Gastrocnemius medialis (tissue), 4 donors: Measurements from ENCODE around the gene HUS1B. TPM values are rescaled to one million over a fixed set of nuclear protein-coding genes. Genes with fewer than 3 reads are reported as not detected.

ENCODE experiments used
- ATAC-seq, 2 donors: fragments of 150-250 bp; one replicate each; pipeline ENCODE4 v1.9.1; 2016
- DNase-seq, 2 donors: peaks; one replicate each; pipeline ENCODE4 v3.0.0-alpha.2; 2019
- H3K27ac ChIP-seq, 4 donors: fragments of 200-600 bp; sonication (generic); 1 replicate in 1 of 4; 2 replicates in 3 of 4; pipeline ENCODE4 v1.5.1; 2016 to 2018; ENCODE audit warnings: mild to moderate bottlenecking in 2 of 4, moderate library complexity in 1 of 4
- H3K27me3 ChIP-seq, 3 donors: fragments of 200-600 bp; sonication (generic) in 2 of 3; 1 replicate in 1 of 3; 2 replicates in 2 of 3; pipeline versions ENCODE4 v1.5.1 to v1.6.0; 2016 to 2019; ENCODE audit warnings: mild to moderate bottlenecking in 1 of 3, moderate library complexity in 1 of 3
- H3K36me3 ChIP-seq, 2 donors: fragments of 200-600 bp; sonication (generic) in 1 of 2; one replicate each; pipeline ENCODE4 v1.5.1; 2017 to 2018
- H3K4me1 ChIP-seq, 2 donors: fragments of 200-600 bp; sonication (generic) in 1 of 2; one replicate each; pipeline ENCODE4 v1.5.1; 2016 to 2017; ENCODE audit warnings: mild to moderate bottlenecking in 2 of 2
- H3K4me3 ChIP-seq, 4 donors: fragments of 200-600 bp; sonication (generic) in 3 of 4; 1 replicate in 1 of 4; 2 replicates in 3 of 4; pipeline ENCODE4 v1.5.1; 2016 to 2019; ENCODE audit warnings: mild to moderate bottlenecking in 2 of 4
- H3K9me3 ChIP-seq, 3 donors: fragments of 200-600 bp; sonication (generic) in 2 of 3; 1 replicate in 1 of 3; 2 replicates in 2 of 3; pipeline ENCODE4 v1.5.1; 2016 to 2019
- CTCF ChIP-seq, 5 experiments: fragments of 450-650 bp in 3 of 5; fragments of 200-600 bp in 2 of 5; sonication (generic) in 2 of 5; IDR thresholded peaks in 4 of 5; conservative IDR thresholded peaks in 1 of 5; 1 replicate in 4 of 5; 2 replicates in 1 of 5; pipeline ENCODE4 v1.5.1; 2016 to 2019; ENCODE audit warnings: antibody characterized with exemption in 5 of 5, mild to moderate bottlenecking in 3 of 5, moderate library complexity in 3 of 5
- POLR2A ChIP-seq, 2 donors: fragments of 450-650 bp; IDR thresholded peaks; one replicate each; pipeline ENCODE4 v1.6.1; 2017; ENCODE audit warnings: antibody characterized with exemption in 2 of 2, mild to moderate bottlenecking in 2 of 2, moderate library complexity in 2 of 2
- in situ Hi-C, 4 donors: fragments of 200-750 bp; cut with MboI; loops; one replicate each; pipeline versions ENCODE4 v1.15.0 to v1.8.0; 2017; ENCODE audit warnings: low sequenced_read_pairs in 4 of 4
- intact Hi-C: fragments of 100-400 bp; cut with DNase I; formaldehyde crosslinking; loops from one replicate; pipeline ENCODE4 v1.15.1; 2023; ENCODE audit warnings: low total_unique reads
- total RNA-seq, 4 donors: library from RNA; depleted of rRNA; stranded (reverse); fragments of >200 nt; gene quantifications; one replicate each; pipeline versions ENCODE4 v1.1.0 to v1.2.3, GENCODE V29; 2016

Gene HUS1B
- total RNA-seq, 4 donors from 2014 or later, result 0.97 TPM; not detected in 3

DNA sequence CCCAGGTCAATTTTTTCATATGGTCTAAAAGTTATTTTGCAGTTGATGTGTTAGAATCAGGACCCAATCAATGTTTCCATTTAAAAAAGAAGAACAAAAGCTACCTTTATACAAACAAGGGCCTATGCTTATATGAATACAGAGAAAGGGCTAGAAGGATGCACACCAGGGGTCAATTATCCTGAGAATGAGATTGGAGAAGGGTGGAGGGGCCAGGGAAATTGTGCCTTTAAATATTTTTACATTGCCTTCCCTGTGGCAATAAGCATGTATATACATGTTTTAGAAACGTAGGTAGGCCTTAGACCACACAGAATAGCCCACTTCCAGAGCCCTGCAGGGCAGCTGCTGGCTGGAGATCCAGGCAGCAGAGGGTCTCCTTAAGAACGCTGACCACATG lies 23.4 kb upstream of the HUS1B start:
- TF ChIP-seq CTCF (IDR thresholded peaks at IDR 0.05 in 4 of 5, conservative IDR thresholded peaks at IDR 0.05 in 1 of 5), result no peak
- TF ChIP-seq POLR2A (IDR thresholded peaks at IDR 0.05), result no peak
- H3K36me3 ChIP-seq, result no peaks in the 10 kb centered on the region
- no peak overlapping the region for H3K4me3 ChIP-seq
- ATAC-seq (no peak), DNase-seq (no peak)
- in situ Hi-C loops, result no loop called here
- no peaks in the 10 kb centered on the region for H3K9me3 ChIP-seq
- intact Hi-C loops, result no loop called here
- peaks cover 32 to 41% of the 10 kb centered on the region in 2 donors for H3K4me1 ChIP-seq
- no peaks in the 10 kb centered on the region for H3K27me3 ChIP-seq
- H3K27ac ChIP-seq, result no peak overlapping the region

- no peak for ATAC-seq
- in situ Hi-C loops, result no loop called here
- Histone ChIP-seq H3K27me3 (no peaks in the 10 kb centered on the region), H3K36me3 (no peaks in the 10 kb centered on the region), H3K27ac (no peak overlapping the region), H3K4me3 (no peak overlapping the region), H3K9me3 (no peaks in the 10 kb centered on the region), H3K4me1 (peaks cover 29 to 37% of the 10 kb centered on the region in 2 donors)
- DNase-seq, result no peak
- no peak for TF ChIP-seq CTCF (IDR thresholded peaks at IDR 0.05 in 4 of 5, conservative IDR thresholded peaks at IDR 0.05 in 1 of 5)
- no peak for TF ChIP-seq POLR2A (IDR thresholded peaks at IDR 0.05)
- intact Hi-C loops, result no loop called here
These were observed 22.4 kb upstream of the HUS1B start for GRCh38 chr6:679282-679681.

DNA sequence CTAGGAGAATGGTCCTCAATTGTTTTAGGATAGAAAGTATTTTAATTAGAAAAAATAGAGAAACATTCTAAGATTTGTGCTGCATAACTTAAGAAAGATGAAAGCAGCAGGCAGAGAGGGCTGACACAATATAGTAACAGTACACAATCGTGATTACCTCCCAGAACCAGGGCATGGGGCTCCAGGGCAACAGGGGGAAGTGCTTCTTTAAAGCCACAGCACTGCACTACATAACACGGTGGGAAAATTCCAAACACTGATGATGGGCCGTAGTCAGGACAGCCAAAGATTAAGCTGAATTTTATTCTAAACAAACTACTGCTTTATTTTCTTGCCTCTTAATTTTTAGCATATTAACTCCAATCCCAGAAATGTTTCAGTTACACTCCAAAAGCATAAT lies 21.6 kb upstream of the HUS1B start:
- in situ Hi-C loops (no loop called here), intact Hi-C loops (no loop called here)
- no peak for DNase-seq
- Histone ChIP-seq H3K27me3 (no peaks in the 10 kb centered on the region), H3K4me3 (no peak overlapping the region), H3K27ac (no peak overlapping the region), H3K9me3 (no peaks in the 10 kb centered on the region), H3K4me1 (peaks cover 22 to 30% of the 10 kb centered on the region in 2 donors), H3K36me3 (no peaks in the 10 kb centered on the region)
- ATAC-seq, result no peak
- no peak for TF ChIP-seq POLR2A (IDR thresholded peaks at IDR 0.05)
- TF ChIP-seq CTCF (IDR thresholded peaks at IDR 0.05 in 4 of 5, conservative IDR thresholded peaks at IDR 0.05 in 1 of 5), result no peak

- TF ChIP-seq POLR2A (IDR thresholded peaks at IDR 0.05) (no peak), CTCF (IDR thresholded peaks at IDR 0.05 in 4 of 5, conservative IDR thresholded peaks at IDR 0.05 in 1 of 5) (no peak)
- Histone ChIP-seq H3K4me3 (no peak overlapping the region), H3K36me3 (no peaks in the 10 kb centered on the region), H3K4me1 (peaks cover 19 to 25% of the 10 kb centered on the region in 2 donors), H3K9me3 (no peaks in the 10 kb centered on the region), H3K27ac (no peak overlapping the region), H3K27me3 (no peaks in the 10 kb centered on the region)
- no peak for ATAC-seq
- intact Hi-C loops, result no loop called here
- no peak for DNase-seq
- in situ Hi-C loops, result no loop called here
These were observed 21.0 kb upstream of the HUS1B start for GRCh38 chr6:677919-678318.

DNA sequence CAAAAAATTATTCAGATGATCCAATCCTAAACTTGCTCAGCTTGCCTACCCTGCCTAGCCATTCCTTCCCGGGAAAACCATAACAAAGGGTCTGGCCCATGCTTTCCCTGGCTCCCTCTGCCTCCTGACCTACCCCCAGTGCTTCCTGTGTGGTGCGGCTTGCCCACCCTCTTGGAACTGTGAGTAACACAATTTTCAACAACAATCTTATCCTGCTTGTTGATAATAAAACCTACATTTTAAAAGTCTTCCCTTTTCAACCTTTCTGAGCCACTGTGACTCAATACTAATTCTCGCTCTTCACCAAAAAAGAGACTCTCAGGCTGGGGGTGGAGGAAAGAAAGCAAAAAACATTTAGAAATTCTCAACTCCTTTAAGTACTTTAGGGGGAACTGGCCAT lies 18.1 kb upstream of the HUS1B start:
- in situ Hi-C loops, result no loop called here
- intact Hi-C loops, result no loop called here
- H3K27ac ChIP-seq, result no peak overlapping the region
- no peak for TF ChIP-seq POLR2A (IDR thresholded peaks at IDR 0.05)
- no peak for TF ChIP-seq CTCF (IDR thresholded peaks at IDR 0.05 in 4 of 5, conservative IDR thresholded peaks at IDR 0.05 in 1 of 5)
- ATAC-seq, result no peak
- no peaks in the 10 kb centered on the region for H3K27me3 ChIP-seq
- DNase-seq, result no peak
- no peak overlapping the region for H3K4me3 ChIP-seq
- peaks cover 7 to 13% of the 10 kb centered on the region in 2 donors for H3K4me1 ChIP-seq
- no peaks in the 10 kb centered on the region for H3K36me3 ChIP-seq
- H3K9me3 ChIP-seq, result no peaks in the 10 kb centered on the region
